A549 treated with Mapracorat at 1 μM for 4 hours (cell line): ENCODE results near the gene PCDHB4. TPM values are rescaled to one million over a fixed set of nuclear protein-coding genes. Genes with fewer than 3 reads are reported as not detected.

Experiments
- total RNA-seq: library from RNA; stranded (reverse); fragments of 200-300 nt; extraction: Qiagen RNA extraction; gene quantifications from 5 replicates; pipeline ENCODE4 v1.2.3, GENCODE V29; 2022

Gene PCDHB4
- 0.07 to 0.13 TPM (median 0.09 TPM) in 4 of 5 replicates, not detected in the other for total RNA-seq

GRCh38 chr5:141121563-141121962 is at the start of gene PCDHB4:
PCDHB4 (plus strand) TSS chr5:141121818; CDS start chr5:141121999, 181 bp downstream.

GRCh38 chr5:141094481-141095262 is 26.9 kb upstream of the PCDHB4 start, which contains the start of gene PCDHB2:
PCDHB2 (plus strand) TSS chr5:141094615; CDS start chr5:141094791, 176 bp downstream.

DNA sequence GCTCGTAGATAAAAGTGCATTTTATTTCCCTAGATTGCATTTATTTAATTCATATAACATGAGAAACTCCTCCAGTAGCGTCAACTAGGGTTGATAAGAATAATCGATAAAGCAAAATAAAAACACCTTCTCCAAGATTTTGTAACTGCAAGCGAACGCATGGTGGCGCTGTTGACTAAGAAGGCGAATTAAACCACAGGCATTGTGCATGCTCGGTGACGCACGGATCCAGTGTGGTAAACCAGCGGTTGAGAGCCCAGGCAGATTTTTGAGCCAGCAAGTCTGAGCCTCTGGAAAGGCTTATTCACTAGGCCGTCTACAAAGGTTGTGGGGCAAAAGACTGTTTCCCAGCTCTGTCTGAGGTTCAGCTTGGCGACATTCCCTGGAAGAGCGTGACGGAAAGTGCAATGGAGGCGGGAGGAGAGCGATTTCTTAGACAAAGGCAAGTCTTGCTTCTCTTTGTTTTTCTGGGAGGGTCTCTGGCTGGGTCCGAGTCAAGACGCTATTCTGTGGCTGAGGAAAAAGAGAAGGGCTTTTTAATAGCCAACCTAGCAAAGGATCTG is 21.3 kb upstream of the PCDHB4 start, which contains the start of gene PCDHB3:
Gene PCDHB3, plus strand, starts transcription at position 231 of the 563 bp plus-strand sequence. Its CDS starts 177 bp downstream, at position 408.

DNA sequence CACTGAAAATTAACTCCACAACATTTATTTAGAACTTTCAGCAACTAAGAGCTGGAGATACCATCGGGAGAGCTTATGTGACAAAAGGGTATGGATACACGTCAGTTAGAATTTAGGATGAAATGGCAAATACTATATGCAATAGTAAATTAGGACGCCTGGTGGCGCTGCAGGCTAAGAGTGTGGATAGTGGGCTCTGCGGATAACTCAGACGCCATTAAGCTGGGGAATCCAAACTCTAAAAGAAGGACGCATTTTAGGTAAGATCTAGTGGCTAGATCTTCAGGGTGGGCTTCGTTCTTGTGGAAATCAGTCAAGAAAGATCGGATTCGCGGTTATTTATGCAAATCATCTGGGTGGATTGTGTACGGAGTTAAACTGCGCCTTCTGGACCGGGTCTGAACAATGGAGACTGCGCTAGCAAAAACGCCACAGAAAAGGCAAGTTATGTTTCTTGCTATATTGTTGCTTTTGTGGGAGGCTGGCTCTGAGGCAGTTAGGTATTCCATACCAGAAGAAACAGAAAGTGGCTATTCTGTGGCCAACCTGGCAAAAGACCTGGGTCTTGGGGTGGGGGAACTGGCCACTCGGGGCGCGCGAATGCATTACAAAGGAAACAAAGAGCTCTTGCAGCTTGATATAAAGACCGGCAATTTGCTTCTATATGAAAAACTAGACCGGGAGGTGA is 13.6 kb downstream of the PCDHB4 start, which contains the start of gene PCDHB5:
Gene PCDHB5, plus strand, starts transcription at position 177 of the 688 bp plus-strand sequence. Its CDS starts 229 bp downstream, at position 406.

GRCh38 chr5:141149812-141150211 is 28.2 kb downstream of the PCDHB4 start, which contains the start of gene PCDHB6:
PCDHB6 (plus strand) TSS chr5:141150057; CDS start chr5:141150258, 201 bp downstream.

GRCh38 chr5:141172381-141173204 is 51.0 kb downstream of the PCDHB4 start, which contains the start of gene PCDHB7:
PCDHB7 (plus strand) TSS chr5:141172644; CDS start chr5:141172836, 192 bp downstream.

Other genes with a start within 250 kb of the PCDHB4 start
- gene PCDHA12, start 246.5 kb upstream of the PCDHB4 start, total RNA-seq, result 2.8 to 3.2 TPM (median 3.0 TPM) in 5 replicates
- gene PCDHA13, start 239.7 kb upstream of the PCDHB4 start, total RNA-seq, result 0.05 to 0.06 TPM in 2 of 5 replicates, not detected in the others
- 1.6 to 2.3 TPM (median 2.0 TPM) in 5 replicates for gene PCDHAC1, start 195.5 kb upstream of the PCDHB4 start, total RNA-seq
- 3.5 to 4.8 TPM (median 3.9 TPM) in 5 replicates for gene PCDHAC2, start 155.3 kb upstream of the PCDHB4 start, total RNA-seq
- gene PCDHB1, start 70.4 kb upstream of the PCDHB4 start, total RNA-seq, result not detected in 5 replicates
- gene PCDHB2, start 27.2 kb upstream of the PCDHB4 start, total RNA-seq, result 3.3 to 13.0 TPM (median 3.7 TPM) in 5 replicates
- gene PCDHB3, start 21.3 kb upstream of the PCDHB4 start, total RNA-seq, result 8.7 TPM in 1 of 5 replicates, not detected in the others
- gene PCDHB5, start 13.4 kb downstream of the PCDHB4 start, total RNA-seq, result 1.2 to 1.6 TPM (median 1.3 TPM) in 5 replicates
- gene PCDHB6, start 28.2 kb downstream of the PCDHB4 start, total RNA-seq, result 0.79 to 1.1 TPM (median 0.90 TPM) in 5 replicates
- 0.05 TPM in 1 of 5 replicates, not detected in the others for gene PCDHB7, start 50.8 kb downstream of the PCDHB4 start, total RNA-seq
- 0.19 to 0.42 TPM (median 0.22 TPM) in 5 replicates for gene PCDHB8, start 56.0 kb downstream of the PCDHB4 start, total RNA-seq
- gene PCDHB16, start 60.6 kb downstream of the PCDHB4 start, total RNA-seq, result 0.05 to 0.08 TPM (median 0.05 TPM) in 4 of 5 replicates, not detected in the other
- 0.03 to 0.26 TPM (median 0.05 TPM) in 3 of 5 replicates, not detected in the others for gene PCDHB9, start 65.3 kb downstream of the PCDHB4 start, total RNA-seq
- gene PCDHB10, start 70.5 kb downstream of the PCDHB4 start, total RNA-seq, result not detected in 5 replicates
- gene PCDHB11, start 77.8 kb downstream of the PCDHB4 start, total RNA-seq, result 0.05 to 0.08 TPM (median 0.08 TPM) in 4 of 5 replicates, not detected in the other
- 0.06 TPM in 1 of 5 replicates, not detected in the others for gene PCDHB12, start 86.9 kb downstream of the PCDHB4 start, total RNA-seq
- 0.04 to 0.12 TPM (median 0.05 TPM) in 5 replicates for gene PCDHB13, start 92.1 kb downstream of the PCDHB4 start, total RNA-seq
- gene PCDHB14, start 101.5 kb downstream of the PCDHB4 start, total RNA-seq, result 0.05 to 0.21 TPM (median 0.14 TPM) in 5 replicates
- gene PCDHB15, start 123.6 kb downstream of the PCDHB4 start, total RNA-seq, result 0.06 to 0.11 TPM (median 0.10 TPM) in 3 of 5 replicates, not detected in the others
- gene SLC25A2, start 182.2 kb downstream of the PCDHB4 start, total RNA-seq, result not detected in 5 replicates
- 60.0 to 73.5 TPM (median 68.7 TPM) in 5 replicates for gene TAF7, start 199.0 kb downstream of the PCDHB4 start, total RNA-seq
- 0.24 to 0.29 TPM (median 0.26 TPM) in 5 replicates for gene PCDHGA1, start 208.7 kb downstream of the PCDHB4 start, total RNA-seq
- 0.42 to 0.91 TPM (median 0.68 TPM) in 5 replicates for gene PCDHGA2, start 216.9 kb downstream of the PCDHB4 start, total RNA-seq
- not detected in 5 replicates for gene PCDHGA3, start 222.0 kb downstream of the PCDHB4 start, total RNA-seq
- gene PCDHGB1, start 228.3 kb downstream of the PCDHB4 start, total RNA-seq, result 1.3 to 2.0 TPM (median 1.9 TPM) in 5 replicates
- gene PCDHGA4, start 233.2 kb downstream of the PCDHB4 start, total RNA-seq, result 0.07 to 0.22 TPM (median 0.12 TPM) in 5 replicates
- 0.06 to 0.11 TPM (median 0.07 TPM) in 4 of 5 replicates, not detected in the other for gene PCDHGB2, start 238.2 kb downstream of the PCDHB4 start, total RNA-seq
- gene PCDHGA5, start 242.3 kb downstream of the PCDHB4 start, total RNA-seq, result 0.09 to 0.17 TPM (median 0.14 TPM) in 5 replicates
- 0.10 to 0.31 TPM (median 0.21 TPM) in 5 replicates for gene PCDHGB3, start 248.4 kb downstream of the PCDHB4 start, total RNA-seq